ENCODE data around the gene APBB3. TPM values are rescaled to one million over a fixed set of nuclear protein-coding genes. Genes with fewer than 3 reads are reported as not detected.

APBB3 gene
- total RNA-seq, 1 experiment from 2014 or later, result 22.7 TPM

GRCh38 chr5:140547508-140548299 lies 16.7 kb downstream of the APBB3 start, which contains the start of gene EIF4EBP3:
EIF4EBP3 (plus strand) TSS chr5:140547662; CDS start chr5:140547738, 76 bp downstream.
- intact Hi-C loops (cut with micrococcal nuclease), result loop anchor here (1.0 to 10.0 kb wide), 4 partner anchors 88 to 303 kb away; partner anchors contain the start of genes ANKHD1 and TMCO6
- Mint-ChIP-seq H3K4me1 (ENCODE audit: insufficient read depth, unreplicated experiment) (peaks cover 27% of the 10 kb centered on the region), H3K36me3 (ENCODE audit: insufficient read depth, unreplicated experiment) (peaks cover 87% of the 10 kb centered on the region), H3K27ac (ENCODE audit: low read depth, unreplicated experiment) (peak within 1 kb of the TSS; percentile 80), H3K4me3 (ENCODE audit: unreplicated experiment) (peak within 1 kb of the TSS; percentile 77), H3K9me3 (ENCODE audit: unreplicated experiment) (no peaks in the 10 kb centered on the region), H3K27me3 (ENCODE audit: insufficient read depth, unreplicated experiment) (no peaks in the 10 kb centered on the region)
- TF ChIP-seq, protein P1, sequence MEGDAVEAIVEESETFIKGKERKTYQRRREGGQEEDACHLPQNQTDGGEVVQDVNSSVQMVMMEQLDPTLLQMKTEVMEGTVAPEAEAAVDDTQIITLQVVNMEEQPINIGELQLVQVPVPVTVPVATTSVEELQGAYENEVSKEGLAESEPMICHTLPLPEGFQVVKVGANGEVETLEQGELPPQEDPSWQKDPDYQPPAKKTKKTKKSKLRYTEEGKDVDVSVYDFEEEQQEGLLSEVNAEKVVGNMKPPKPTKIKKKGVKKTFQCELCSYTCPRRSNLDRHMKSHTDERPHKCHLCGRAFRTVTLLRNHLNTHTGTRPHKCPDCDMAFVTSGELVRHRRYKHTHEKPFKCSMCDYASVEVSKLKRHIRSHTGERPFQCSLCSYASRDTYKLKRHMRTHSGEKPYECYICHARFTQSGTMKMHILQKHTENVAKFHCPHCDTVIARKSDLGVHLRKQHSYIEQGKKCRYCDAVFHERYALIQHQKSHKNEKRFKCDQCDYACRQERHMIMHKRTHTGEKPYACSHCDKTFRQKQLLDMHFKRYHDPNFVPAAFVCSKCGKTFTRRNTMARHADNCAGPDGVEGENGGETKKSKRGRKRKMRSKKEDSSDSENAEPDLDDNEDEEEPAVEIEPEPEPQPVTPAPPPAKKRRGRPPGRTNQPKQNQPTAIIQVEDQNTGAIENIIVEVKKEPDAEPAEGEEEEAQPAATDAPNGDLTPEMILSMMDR (IDR thresholded peaks at IDR 0.05; ENCODE audit: unreplicated experiment), result peak; percentile 74
- DNase-seq (ENCODE audit: unreplicated experiment), result peak; percentile 97
- CTCF ChIA-PET, result interaction anchor here (0.5 to 3.3 kb wide), 32 partner anchors 10 to 1422 kb away, joined by 3 to 42 read pairs (median 6); partner anchors contain the start of genes CD14, IK, NDUFA2 and SRA1
- POLR2A ChIA-PET, result interaction anchor here (0.7 to 6.1 kb wide), 42 partner anchors 10 to 1422 kb away, joined by 3 to 188 read pairs (median 4); partner anchors contain the start of genes ANKHD1, APBB3, CD14 and HARS1
- TSS peak; percentile 57 for BruUV-seq (replicated peaks)

DNA sequence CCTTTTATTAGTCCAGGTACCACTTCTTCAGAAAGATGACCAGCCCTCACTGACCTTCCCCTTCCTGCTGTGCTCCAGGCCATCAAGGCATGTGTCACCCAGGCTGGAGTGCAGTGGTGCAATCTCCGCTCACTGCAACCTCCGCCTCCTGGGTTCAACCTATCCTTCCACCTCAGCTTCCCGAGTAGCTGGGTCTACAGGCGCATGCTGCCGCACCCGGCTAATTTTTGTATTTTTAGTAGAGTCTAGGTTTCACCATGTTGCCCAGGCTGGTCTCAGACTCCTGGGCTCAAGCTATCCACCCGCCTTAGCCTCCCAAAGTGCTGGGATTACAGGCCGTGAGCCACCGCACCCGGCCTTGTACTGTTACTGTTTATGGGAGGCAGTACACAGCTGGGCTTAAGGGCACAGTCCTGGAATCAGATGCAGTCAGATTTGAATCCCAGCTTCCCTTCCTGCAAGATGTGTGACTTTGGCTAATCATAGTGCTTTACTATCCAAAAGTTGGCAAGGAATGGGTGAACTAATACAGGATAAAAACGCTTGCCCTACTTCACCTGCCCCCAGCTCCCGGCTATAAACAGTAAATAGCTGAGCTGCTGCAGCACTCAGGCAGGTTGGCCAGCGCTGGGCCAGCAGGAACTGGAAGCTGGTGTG lies 17.4 kb downstream of the APBB3 start:
- ChIA-PET CTCF (interaction anchor here (0.5 to 3.3 kb wide), 30 partner anchors 9 to 1423 kb away, joined by 3 to 42 read pairs (median 6); partner anchors contain the start of genes CD14, IK, NDUFA2 and SRA1), POLR2A (interaction anchor here (0.7 to 6.1 kb wide), 37 partner anchors 10 to 1423 kb away, joined by 3 to 188 read pairs (median 5); partner anchors contain the start of genes ANKHD1, APBB3, CD14 and HARS1)
- intact Hi-C loops (cut with micrococcal nuclease), result loop anchor here (1.0 to 10.0 kb wide), 4 partner anchors 88 to 302 kb away; partner anchors contain the start of genes ANKHD1 and TMCO6
- H3K9me3 Mint-ChIP-seq (ENCODE audit: unreplicated experiment), result no peaks in the 10 kb centered on the region
- H3K27me3 Mint-ChIP-seq (ENCODE audit: insufficient read depth, unreplicated experiment), result no peaks in the 10 kb centered on the region
- peak; percentile 80 for DNase-seq (ENCODE audit: unreplicated experiment)
- TF ChIP-seq, protein P1 (IDR thresholded peaks at IDR 0.05; ENCODE audit: unreplicated experiment), result no peak
- no TSS peak for BruUV-seq (replicated peaks)
- peak overlapping the region; percentile 77 for H3K4me3 Mint-ChIP-seq (ENCODE audit: unreplicated experiment)
- H3K36me3 Mint-ChIP-seq (ENCODE audit: insufficient read depth, unreplicated experiment), result peaks cover 87% of the 10 kb centered on the region
- H3K4me1 Mint-ChIP-seq (ENCODE audit: insufficient read depth, unreplicated experiment), result peaks cover 27% of the 10 kb centered on the region
- peak overlapping the region; percentile 80 for H3K27ac Mint-ChIP-seq (ENCODE audit: low read depth, unreplicated experiment)

DNA sequence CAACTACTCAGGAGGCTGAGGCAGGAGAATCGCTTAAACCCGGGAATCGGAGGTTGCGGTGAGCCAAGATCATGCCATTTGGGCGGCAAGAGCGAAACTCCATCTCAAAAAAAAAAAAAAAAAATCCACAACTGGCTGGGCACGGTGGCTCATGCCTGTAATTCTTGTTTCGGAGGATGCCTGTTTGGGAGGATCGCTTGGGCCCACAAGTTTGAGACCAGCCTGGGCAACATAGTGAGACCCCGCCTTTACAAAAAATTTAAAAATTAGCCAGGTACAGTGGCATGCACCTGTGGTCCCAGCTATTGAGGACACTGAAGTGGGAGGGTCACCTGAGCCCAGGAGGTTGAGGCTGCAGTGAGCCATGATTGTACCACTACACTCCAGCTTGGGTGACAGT lies 18.8 kb downstream of the APBB3 start:
- POLR2A ChIA-PET, result interaction anchor here (0.6 to 6.1 kb wide), 11 partner anchors 8 to 413 kb away, joined by 3 to 188 read pairs (median 19); partner anchors contain the start of genes ANKHD1, APBB3, IK and NDUFA2

More for the DNA sequence above, 18.8 kb downstream of the APBB3 start:
- Mint-ChIP-seq H3K27me3 (ENCODE audit: insufficient read depth, unreplicated experiment) (no peaks in the 10 kb centered on the region), H3K9me3 (ENCODE audit: unreplicated experiment) (no peaks in the 10 kb centered on the region), H3K4me1 (ENCODE audit: insufficient read depth, unreplicated experiment) (peaks cover 27% of the 10 kb centered on the region), H3K4me3 (ENCODE audit: unreplicated experiment) (no peak overlapping the region), H3K27ac (ENCODE audit: low read depth, unreplicated experiment) (no peak overlapping the region), H3K36me3 (ENCODE audit: insufficient read depth, unreplicated experiment) (peaks cover 87% of the 10 kb centered on the region)
- no peak for DNase-seq (ENCODE audit: unreplicated experiment)
- intact Hi-C loops (cut with micrococcal nuclease), result loop anchor here (5.0 to 10.0 kb wide), 2 partner anchors 143 to 301 kb away; partner anchors contain the start of gene ANKHD1
- TF ChIP-seq, protein P1 (IDR thresholded peaks at IDR 0.05; ENCODE audit: unreplicated experiment), result no peak
- CTCF ChIA-PET, result interaction anchor here (1.4 kb wide), 1 partner anchor 20 kb away, joined by 5 read pairs; no protein-coding TSS in a partner anchor
- no TSS peak for BruUV-seq (replicated peaks)
